RWPE1 (cell line): ENCODE results near the gene MS4A18.

Source experiments
- CTCF ChIA-PET: fragments of 350-600 bp; sonication (Branson Sonifier 250); formaldehyde crosslinking; extraction: SDS; loops from one replicate; lab custom pipeline; 2021; lab: Yijun Ruan, JAX
- POLR2A ChIA-PET: fragments of 400-600 bp; formaldehyde crosslinking; extraction: SDS; loops from one replicate; lab custom pipeline; 2020; ENCODE audit warnings: antibody characterized with exemption; ENCODE audit not compliant: low non-redundant PET; lab: Yijun Ruan, JAX
- DNase-seq: peaks from one replicate; pipeline ENCODE4 v3.0.0; 2012; ENCODE audit warnings: low spot score
- H3K27ac ChIP-seq: fragments of 450-650 bp; 2 replicates; pipeline ENCODE4 v1.5.1; 2017
- TF ChIP-seq, protein P1 (sequence below): fragments of 450-650 bp; conservative IDR thresholded peaks from 2 replicates; pipeline ENCODE4 v1.5.1; 2017; ENCODE audit warnings: low read depth, mild to moderate bottlenecking

MS4A18 gene

DNA sequence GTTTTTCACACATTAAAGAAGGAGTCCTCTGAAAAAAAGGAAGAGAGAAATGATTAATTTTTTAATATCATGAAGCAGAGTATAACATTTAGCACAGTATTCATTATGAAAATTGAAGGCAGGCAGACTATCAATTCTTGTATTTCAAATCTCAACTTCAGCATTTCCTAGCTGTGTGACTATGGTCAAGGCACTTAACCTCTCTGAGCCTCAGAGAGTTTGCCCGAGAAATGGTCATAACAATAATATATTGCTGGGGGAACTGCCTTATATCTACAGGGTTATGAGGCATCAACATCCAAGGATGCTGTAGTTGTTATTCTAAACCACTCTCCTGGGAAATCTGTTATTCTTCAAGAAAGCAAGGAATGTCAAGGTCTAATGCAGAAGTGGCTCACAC lies 1.1 kb downstream of the MS4A18 start:
- no peak for DNase-seq
- ChIA-PET CTCF (no interaction called here), POLR2A (no interaction called here)
- TF ChIP-seq, protein P1, sequence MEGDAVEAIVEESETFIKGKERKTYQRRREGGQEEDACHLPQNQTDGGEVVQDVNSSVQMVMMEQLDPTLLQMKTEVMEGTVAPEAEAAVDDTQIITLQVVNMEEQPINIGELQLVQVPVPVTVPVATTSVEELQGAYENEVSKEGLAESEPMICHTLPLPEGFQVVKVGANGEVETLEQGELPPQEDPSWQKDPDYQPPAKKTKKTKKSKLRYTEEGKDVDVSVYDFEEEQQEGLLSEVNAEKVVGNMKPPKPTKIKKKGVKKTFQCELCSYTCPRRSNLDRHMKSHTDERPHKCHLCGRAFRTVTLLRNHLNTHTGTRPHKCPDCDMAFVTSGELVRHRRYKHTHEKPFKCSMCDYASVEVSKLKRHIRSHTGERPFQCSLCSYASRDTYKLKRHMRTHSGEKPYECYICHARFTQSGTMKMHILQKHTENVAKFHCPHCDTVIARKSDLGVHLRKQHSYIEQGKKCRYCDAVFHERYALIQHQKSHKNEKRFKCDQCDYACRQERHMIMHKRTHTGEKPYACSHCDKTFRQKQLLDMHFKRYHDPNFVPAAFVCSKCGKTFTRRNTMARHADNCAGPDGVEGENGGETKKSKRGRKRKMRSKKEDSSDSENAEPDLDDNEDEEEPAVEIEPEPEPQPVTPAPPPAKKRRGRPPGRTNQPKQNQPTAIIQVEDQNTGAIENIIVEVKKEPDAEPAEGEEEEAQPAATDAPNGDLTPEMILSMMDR, result no peak
- H3K27ac ChIP-seq, result no peak overlapping the region

- CTCF ChIA-PET, result no interaction called here
- POLR2A ChIA-PET, result no interaction called here
- H3K27ac ChIP-seq, result no peak overlapping the region
- no peak for DNase-seq
- TF ChIP-seq, protein P1, result no peak
Observed at GRCh38 chr11:60731586-60731985, 7.1 kb downstream of the MS4A18 start.

DNA sequence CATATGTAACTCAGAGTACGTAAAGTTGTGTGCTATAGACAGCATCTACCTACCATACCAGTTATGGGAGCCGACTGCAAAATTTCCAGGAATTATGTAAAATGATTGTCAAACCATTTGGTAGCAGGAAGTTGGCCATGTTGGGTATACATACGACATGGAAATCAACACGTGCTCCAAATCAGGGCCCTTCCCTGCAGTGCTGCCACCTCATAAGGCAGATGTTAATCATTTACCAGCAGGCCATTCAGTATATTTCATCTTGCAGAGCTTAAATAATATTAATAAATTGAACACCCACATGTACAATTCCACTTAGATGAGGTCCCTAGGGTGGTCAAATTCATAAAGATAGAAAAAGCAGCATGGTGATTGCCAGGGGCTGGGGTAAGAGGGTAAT lies 9.8 kb downstream of the MS4A18 start:
- no peak for DNase-seq
- POLR2A ChIA-PET, result no interaction called here
- CTCF ChIA-PET, result interaction anchor here (0.7 kb wide), 1 partner anchor 43 kb away, joined by 5 read pairs; no protein-coding TSS in a partner anchor
- H3K27ac ChIP-seq, result no peak overlapping the region
- TF ChIP-seq, protein P1, result no peak

GRCh38 chr11:60739114-60739513 lies 14.6 kb downstream of the MS4A18 start:
- CTCF ChIA-PET, result no interaction called here

GRCh38 chr11:60740573-60740972 lies 16.1 kb downstream of the MS4A18 start:
- DNase-seq, result no peak
- ChIA-PET CTCF (interaction anchor here (0.9 kb wide), 1 partner anchor 24 kb away, joined by 3 read pairs; no protein-coding TSS in a partner anchor), POLR2A (no interaction called here)
- H3K27ac ChIP-seq, result no peak overlapping the region
- TF ChIP-seq, protein P1, result no peak

More at GRCh38 chr11:60739114-60739513, 14.6 kb downstream of the MS4A18 start:
- TF ChIP-seq, protein P1, result no peak
- no peak for DNase-seq
- POLR2A ChIA-PET, result no interaction called here
- H3K27ac ChIP-seq, result no peak overlapping the region

DNA sequence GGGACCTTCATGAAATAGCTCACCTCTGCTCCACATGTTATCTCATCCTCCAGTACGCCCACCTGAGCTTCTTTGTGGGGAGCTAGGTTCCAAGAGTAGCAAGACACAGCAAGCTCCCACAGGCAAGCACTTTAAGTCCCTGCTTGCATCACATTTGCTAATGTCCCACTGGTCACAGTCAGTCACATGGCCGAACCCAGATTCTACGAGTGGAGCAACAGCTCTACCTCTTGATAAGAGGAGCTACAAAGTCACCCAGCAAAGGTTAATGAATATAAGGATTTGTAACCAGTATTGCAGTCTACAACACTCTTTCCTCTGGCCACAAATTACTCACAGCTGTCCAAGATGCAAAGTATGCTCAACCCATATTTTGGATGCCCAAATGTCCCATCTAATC lies 16.9 kb downstream of the MS4A18 start:
- TF ChIP-seq, protein P1, result no peak
- no peak overlapping the region for H3K27ac ChIP-seq
- CTCF ChIA-PET, result interaction anchor here (0.9 kb wide), 1 partner anchor 24 kb away, joined by 3 read pairs; no protein-coding TSS in a partner anchor
- POLR2A ChIA-PET, result no interaction called here
- no peak for DNase-seq
